ENCODE measurements around the gene BHLHE23.

The BHLHE23 gene

DNA sequence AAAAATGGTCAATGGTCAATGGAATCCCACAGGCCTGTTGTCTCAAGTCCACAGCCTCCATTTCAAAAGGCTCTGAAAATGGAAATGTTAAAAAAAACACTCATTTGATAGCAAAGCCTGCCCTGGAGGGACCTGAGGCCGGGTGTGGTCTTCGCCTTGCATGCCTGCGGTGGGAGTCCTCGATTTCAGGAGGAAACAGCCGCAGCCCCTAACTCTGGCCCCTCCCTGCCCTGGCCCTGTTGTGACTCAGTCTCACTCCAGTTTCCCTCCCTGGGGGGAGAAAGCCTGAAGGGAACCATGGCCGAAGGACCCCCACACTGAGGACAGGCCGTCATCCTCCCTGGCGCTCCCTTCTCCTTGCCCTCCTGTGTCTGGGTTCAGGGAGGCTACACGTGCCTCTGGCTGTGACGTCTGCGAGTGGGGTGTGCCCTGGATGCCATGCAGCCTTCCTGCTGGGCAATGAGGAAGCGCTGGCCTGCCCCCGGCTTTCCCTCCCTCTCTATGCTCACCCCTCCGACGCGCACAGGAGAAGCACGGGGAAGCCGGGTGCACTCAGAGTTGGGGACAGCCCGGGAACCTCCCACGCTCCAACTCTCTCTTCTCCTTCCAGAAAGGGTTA, 9.2 kb downstream of the BHLHE23 start:
- no peak for TF ChIP-seq POLR2AphosphoS5 (IDR thresholded peaks at IDR 0.05; ENCODE audit: low read depth, low read length)
- no peak for TF ChIP-seq SIN3A (IDR thresholded peaks at IDR 0.05; ENCODE audit: borderline replicate concordance, insufficient read depth, low read length)
- TF ChIP-seq, protein P1, sequence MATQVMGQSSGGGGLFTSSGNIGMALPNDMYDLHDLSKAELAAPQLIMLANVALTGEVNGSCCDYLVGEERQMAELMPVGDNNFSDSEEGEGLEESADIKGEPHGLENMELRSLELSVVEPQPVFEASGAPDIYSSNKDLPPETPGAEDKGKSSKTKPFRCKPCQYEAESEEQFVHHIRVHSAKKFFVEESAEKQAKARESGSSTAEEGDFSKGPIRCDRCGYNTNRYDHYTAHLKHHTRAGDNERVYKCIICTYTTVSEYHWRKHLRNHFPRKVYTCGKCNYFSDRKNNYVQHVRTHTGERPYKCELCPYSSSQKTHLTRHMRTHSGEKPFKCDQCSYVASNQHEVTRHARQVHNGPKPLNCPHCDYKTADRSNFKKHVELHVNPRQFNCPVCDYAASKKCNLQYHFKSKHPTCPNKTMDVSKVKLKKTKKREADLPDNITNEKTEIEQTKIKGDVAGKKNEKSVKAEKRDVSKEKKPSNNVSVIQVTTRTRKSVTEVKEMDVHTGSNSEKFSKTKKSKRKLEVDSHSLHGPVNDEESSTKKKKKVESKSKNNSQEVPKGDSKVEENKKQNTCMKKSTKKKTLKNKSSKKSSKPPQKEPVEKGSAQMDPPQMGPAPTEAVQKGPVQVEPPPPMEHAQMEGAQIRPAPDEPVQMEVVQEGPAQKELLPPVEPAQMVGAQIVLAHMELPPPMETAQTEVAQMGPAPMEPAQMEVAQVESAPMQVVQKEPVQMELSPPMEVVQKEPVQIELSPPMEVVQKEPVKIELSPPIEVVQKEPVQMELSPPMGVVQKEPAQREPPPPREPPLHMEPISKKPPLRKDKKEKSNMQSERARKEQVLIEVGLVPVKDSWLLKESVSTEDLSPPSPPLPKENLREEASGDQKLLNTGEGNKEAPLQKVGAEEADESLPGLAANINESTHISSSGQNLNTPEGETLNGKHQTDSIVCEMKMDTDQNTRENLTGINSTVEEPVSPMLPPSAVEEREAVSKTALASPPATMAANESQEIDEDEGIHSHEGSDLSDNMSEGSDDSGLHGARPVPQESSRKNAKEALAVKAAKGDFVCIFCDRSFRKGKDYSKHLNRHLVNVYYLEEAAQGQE (IDR thresholded peaks at IDR 0.05; ENCODE audit: insufficient read depth in 1 of 2, low read depth in 2 of 2, low read length in 2 of 2) = no peak
- no peak for TF ChIP-seq FOXP2 (optimal IDR thresholded peaks at IDR 0.05; ENCODE audit: borderline replicate concordance, extremely low read depth, extremely low read length, insufficient read depth)
- TF ChIP-seq TAF1 (IDR thresholded peaks at IDR 0.05; ENCODE audit: borderline replicate concordance, insufficient read depth, low read length) = no peak

DNA sequence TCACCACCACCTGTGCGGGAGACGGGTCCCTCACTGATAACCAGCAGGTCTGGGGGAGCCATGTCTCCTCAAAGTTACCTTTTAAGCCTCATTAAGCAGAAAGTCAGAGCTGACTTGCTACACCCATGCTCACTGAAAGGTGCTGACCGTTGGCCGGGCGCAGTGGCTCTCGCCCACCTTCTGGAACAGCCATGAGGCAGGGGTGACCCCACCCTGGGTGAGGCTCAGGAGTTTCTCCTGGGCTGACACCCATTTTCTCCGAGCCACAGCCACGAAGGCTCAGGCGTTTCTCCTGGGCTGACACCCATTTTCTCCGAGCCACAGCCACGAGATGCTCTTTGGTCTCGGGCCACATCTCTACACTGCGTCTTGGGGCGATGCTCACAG, 10.2 kb downstream of the BHLHE23 start:
- TF ChIP-seq POLR2AphosphoS5 (IDR thresholded peaks at IDR 0.05; ENCODE audit: low read depth, low read length) = no peak
- TF ChIP-seq TAF1 (IDR thresholded peaks at IDR 0.05; ENCODE audit: borderline replicate concordance, insufficient read depth, low read length) = no peak
- no peak for TF ChIP-seq FOXP2 (optimal IDR thresholded peaks at IDR 0.05; ENCODE audit: borderline replicate concordance, extremely low read depth, extremely low read length, insufficient read depth)
- TF ChIP-seq SIN3A (IDR thresholded peaks at IDR 0.05; ENCODE audit: borderline replicate concordance, insufficient read depth, low read length) = no peak
- TF ChIP-seq, protein P1 (IDR thresholded peaks at IDR 0.05; ENCODE audit: insufficient read depth in 1 of 2, low read depth in 2 of 2, low read length in 2 of 2) = no peak

DNA sequence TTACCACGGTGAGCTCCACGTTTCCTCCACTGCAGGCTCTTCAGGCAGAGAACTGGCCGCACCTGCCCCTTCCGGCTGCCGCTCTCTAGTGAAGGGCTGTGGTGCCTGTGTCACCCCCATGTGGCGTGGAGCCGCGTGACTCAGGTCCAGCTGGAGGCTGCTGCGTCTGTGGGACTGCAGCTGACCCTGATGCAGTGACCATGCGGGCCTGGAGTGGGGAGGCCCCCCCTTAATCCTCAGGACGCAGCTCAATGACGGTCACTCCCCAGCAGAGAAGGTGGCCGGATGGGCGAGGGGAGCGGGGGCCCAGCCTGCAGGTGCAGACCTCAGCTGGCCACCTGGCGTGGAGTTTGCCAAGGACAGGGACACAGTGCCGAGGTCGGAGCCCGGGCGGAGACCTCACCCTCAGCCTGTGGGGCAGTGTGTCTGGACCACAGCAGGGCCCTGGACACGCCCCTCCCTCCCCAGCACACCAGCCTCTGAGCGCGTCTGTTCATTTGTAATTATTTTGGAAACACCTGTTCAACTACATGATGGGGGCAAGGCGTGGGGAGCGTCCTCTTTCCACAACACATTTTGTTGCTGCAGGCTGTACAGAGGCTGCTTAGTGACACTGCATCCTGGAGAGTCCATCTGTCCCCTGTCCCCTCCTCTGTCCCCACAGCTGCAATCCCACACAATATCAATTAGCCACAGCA, 10.7 kb downstream of the BHLHE23 start:
- no peak for TF ChIP-seq SIN3A (IDR thresholded peaks at IDR 0.05; ENCODE audit: borderline replicate concordance, insufficient read depth, low read length)
- TF ChIP-seq TAF1 (IDR thresholded peaks at IDR 0.05; ENCODE audit: borderline replicate concordance, insufficient read depth, low read length) = no peak
- no peak for TF ChIP-seq POLR2AphosphoS5 (IDR thresholded peaks at IDR 0.05; ENCODE audit: low read depth, low read length)
- TF ChIP-seq FOXP2 (optimal IDR thresholded peaks at IDR 0.05; ENCODE audit: borderline replicate concordance, extremely low read depth, extremely low read length, insufficient read depth) = no peak
- TF ChIP-seq, protein P1 (IDR thresholded peaks at IDR 0.05; ENCODE audit: insufficient read depth in 1 of 2, low read depth in 2 of 2, low read length in 2 of 2) = no peak

DNA sequence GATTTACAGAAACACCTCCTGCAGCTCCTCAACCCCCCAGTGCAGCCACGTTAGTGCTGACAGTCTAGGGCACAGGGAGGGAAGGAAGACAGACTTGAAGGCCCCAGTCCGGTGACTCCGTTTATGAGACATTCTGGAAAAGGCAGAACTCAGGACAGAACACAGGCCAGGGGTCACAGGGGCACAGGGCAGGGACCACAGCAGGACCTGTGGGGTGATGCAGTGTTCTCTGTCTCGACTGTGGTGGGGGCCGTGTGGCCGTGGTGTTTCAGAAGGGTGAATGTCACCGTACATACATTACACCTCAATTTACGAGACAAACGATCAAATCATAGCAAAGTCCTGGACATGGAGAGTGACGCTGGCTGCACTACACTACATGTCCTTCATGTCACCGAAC, 11.3 kb downstream of the BHLHE23 start:
- TF ChIP-seq, protein P1 (IDR thresholded peaks at IDR 0.05; ENCODE audit: insufficient read depth in 1 of 2, low read depth in 2 of 2, low read length in 2 of 2) = no peak
- TF ChIP-seq FOXP2 (optimal IDR thresholded peaks at IDR 0.05; ENCODE audit: borderline replicate concordance, extremely low read depth, extremely low read length, insufficient read depth) (no peak), SIN3A (IDR thresholded peaks at IDR 0.05; ENCODE audit: borderline replicate concordance, insufficient read depth, low read length) (no peak), POLR2AphosphoS5 (IDR thresholded peaks at IDR 0.05; ENCODE audit: low read depth, low read length) (no peak), TAF1 (IDR thresholded peaks at IDR 0.05; ENCODE audit: borderline replicate concordance, insufficient read depth, low read length) (no peak)
